Stimulated activated CD4-positive, alpha-beta T cell treated with anti-CD3 and anti-CD28 coated beads, TNF-alpha, amount 100 ng/mL, for 4 hours (primary cell): Measurements from ENCODE around the gene ECM2.

ENCODE experiments used
- DNase-seq, 3 experiments: peaks; one replicate each; pipeline ENCODE4 v3.0.0-alpha.2; 2020; ENCODE audit warnings: low read depth in 3 of 3

Gene ECM2

GRCh38 chr9:92467041-92467440 lies 68.7 kb downstream of the ECM2 start:
- no peak for DNase-seq

- no peak for DNase-seq
Observed at GRCh38 chr9:92463984-92464383, 71.8 kb downstream of the ECM2 start.

- no peak for DNase-seq
Observed at GRCh38 chr9:92463387-92463786, 72.4 kb downstream of the ECM2 start.

- no peak for DNase-seq
Observed at GRCh38 chr9:92457576-92457975, 78.2 kb downstream of the ECM2 start.

GRCh38 chr9:92455217-92455616 lies 80.6 kb downstream of the ECM2 start:
- DNase-seq: no peak

- no peak for DNase-seq
Observed at GRCh38 chr9:92446536-92446935, 89.3 kb downstream of the ECM2 start.
